PFSK-1 (cell line): ENCODE measurements around the gene ESAM.

ENCODE experiments used
- FOXP2 ChIP-seq: optimal IDR thresholded peaks from 2 replicates; pipeline ENCODE3; 2011; ENCODE audit warnings: borderline replicate concordance, control low read depth, inconsistent platforms; ENCODE audit not compliant: insufficient read depth; ENCODE audit errors: extremely low read length, extremely low read depth
- POLR2AphosphoS5 ChIP-seq: IDR thresholded peaks from 2 replicates; pipeline ENCODE4 v1.6.1; 2012; ENCODE audit warnings: low read depth, mild to moderate bottlenecking, control low read depth, low read length, moderate library complexity
- REST ChIP-seq, 2 experiments: IDR thresholded peaks; 2 replicates each; pipeline versions ENCODE4 v1.6.1 to v1.8.0; 2011 to 2012; ENCODE audit warnings: low read depth in 2 of 2, low read length in 2 of 2, control low read depth in 1 of 2, inconsistent platforms in 1 of 2, mild to moderate bottlenecking in 1 of 2, moderate library complexity in 1 of 2; ENCODE audit not compliant: insufficient read depth in 1 of 2
- SIN3A ChIP-seq: IDR thresholded peaks from 2 replicates; pipeline ENCODE4 v1.6.1; 2012; ENCODE audit warnings: mild to moderate bottlenecking, low read length, moderate library complexity, borderline replicate concordance; ENCODE audit not compliant: insufficient read depth
- TAF1 ChIP-seq: IDR thresholded peaks from 2 replicates; pipeline ENCODE4 v1.6.1; 2012; ENCODE audit warnings: low read length, control low read depth, borderline replicate concordance; ENCODE audit not compliant: insufficient read depth

The ESAM gene

GRCh38 chr11:124760205-124760652 lies 1.9 kb downstream of the ESAM start:
- TF ChIP-seq FOXP2 (no peak), TAF1 (no peak), SIN3A (no peak), POLR2AphosphoS5 (no peak), REST (IDR thresholded peaks at IDR 0.05; ENCODE audit: insufficient read depth in 1 of 2, low read depth in 2 of 2, low read length in 2 of 2) (no peak)

- TF ChIP-seq SIN3A, result no peak
- no peak for TF ChIP-seq FOXP2
- TF ChIP-seq TAF1, result no peak
- TF ChIP-seq POLR2AphosphoS5, result no peak
- no peak for TF ChIP-seq REST (IDR thresholded peaks at IDR 0.05; ENCODE audit: insufficient read depth in 1 of 2, low read depth in 2 of 2, low read length in 2 of 2)
Measured at GRCh38 chr11:124759266-124760204, 2.6 kb downstream of the ESAM start.

GRCh38 chr11:124758355-124759265 lies 3.5 kb downstream of the ESAM start:
- no peak for TF ChIP-seq REST (IDR thresholded peaks at IDR 0.05; ENCODE audit: insufficient read depth in 1 of 2, low read depth in 2 of 2, low read length in 2 of 2)
- peak; percentile 26 for TF ChIP-seq FOXP2

GRCh38 chr11:124757320-124757719 lies 4.8 kb downstream of the ESAM start:
- TF ChIP-seq SIN3A, result no peak

GRCh38 chr11:124756753-124757227 lies 5.3 kb downstream of the ESAM start:
- TF ChIP-seq SIN3A (no peak), POLR2AphosphoS5 (no peak), FOXP2 (no peak), REST (IDR thresholded peaks at IDR 0.05; ENCODE audit: insufficient read depth in 1 of 2, low read depth in 2 of 2, low read length in 2 of 2) (no peak), TAF1 (no peak)
